HG02870 (cell line): ENCODE data around the gene SLC39A6.
"Not testable (repeated sequence)": the region's sequence is repeated elsewhere in the genome, so short reads cannot be mapped to it uniquely, and the experiment has no call there.

Source experiments
- ATAC-seq: cut with Tn5 transposase; IDR thresholded peaks from one replicate; pipeline ENCODE4 v1.9.1; 2021; ENCODE audit warnings: mild to moderate bottlenecking, moderate library complexity; ENCODE audit not compliant: unreplicated experiment

The SLC39A6 gene

GRCh38 chr18:36104749-36105148, 24.4 kb downstream of the SLC39A6 start:
- no peak for ATAC-seq

GRCh38 chr18:36101943-36102342, 27.2 kb downstream of the SLC39A6 start:
- ATAC-seq = no peak

GRCh38 chr18:36099311-36099710, 29.8 kb downstream of the SLC39A6 start:
- no peak for ATAC-seq

- ATAC-seq = no peak
Observed at GRCh38 chr18:36096955-36097354, 32.2 kb downstream of the SLC39A6 start.

GRCh38 chr18:36095936-36096519, 33.1 kb downstream of the SLC39A6 start:
- no peak for ATAC-seq

- no peak for ATAC-seq
Observed at GRCh38 chr18:36094431-36094830, 34.7 kb downstream of the SLC39A6 start.

- ATAC-seq = not testable (repeated sequence)
Observed at GRCh38 chr18:36092116-36092515, 37.0 kb downstream of the SLC39A6 start.

- no peak for ATAC-seq
Observed at GRCh38 chr18:36089001-36089400, 40.1 kb downstream of the SLC39A6 start.

GRCh38 chr18:36088256-36088655, 40.9 kb downstream of the SLC39A6 start:
- ATAC-seq = no peak

GRCh38 chr18:36086186-36086585, 43.0 kb downstream of the SLC39A6 start:
- no peak for ATAC-seq

GRCh38 chr18:36085195-36085594, 43.9 kb downstream of the SLC39A6 start:
- no peak for ATAC-seq

- no peak for ATAC-seq
Observed at GRCh38 chr18:36083729-36084128, 45.4 kb downstream of the SLC39A6 start.

- ATAC-seq = not testable (repeated sequence)
Observed at GRCh38 chr18:36081118-36081517, 48.0 kb downstream of the SLC39A6 start.

GRCh38 chr18:36078751-36079529, 50.2 kb downstream of the SLC39A6 start:
- ATAC-seq = no peak

- not testable (repeated sequence) for ATAC-seq
Observed at GRCh38 chr18:36077764-36078163, 51.4 kb downstream of the SLC39A6 start.

GRCh38 chr18:36075862-36076587, 53.1 kb downstream of the SLC39A6 start:
- ATAC-seq = peak; percentile 50

- ATAC-seq = no peak
Observed at GRCh38 chr18:36074435-36074834, 54.7 kb downstream of the SLC39A6 start.

GRCh38 chr18:36073676-36074075, 55.5 kb downstream of the SLC39A6 start:
- no peak for ATAC-seq

- ATAC-seq = not testable (repeated sequence)
Observed at GRCh38 chr18:36072406-36072805, 56.7 kb downstream of the SLC39A6 start.

GRCh38 chr18:36067055-36067957, 61.8 kb downstream of the SLC39A6 start, which contains the start of gene RPRD1A:
TSS of gene RPRD1A (minus strand) at chr18:36067559. CDS start at chr18:36067404, 155 bp downstream.
- peak; percentile 95 for ATAC-seq

GRCh38 chr18:36066686-36067054, 62.5 kb downstream of the SLC39A6 start:
- ATAC-seq = peak; percentile 1
